IMR-90 (cell line): ENCODE data around the gene MUC5AC. TPM values are rescaled to one million over a fixed set of nuclear protein-coding genes. Genes with fewer than 3 reads are reported as not detected.

Experiments
- ATAC-seq: fragments of 200-7000 bp; cut with Tn5 transposase; 2 replicates; pipeline ENCODE4 v1.9.1; 2020; ENCODE audit warnings: low read depth, mild to moderate bottlenecking, moderate library complexity
- BruUV-seq: library from RNA; stranded (reverse); fragments of 400-500 nt; replicated peaks from 2 replicates; lab custom pipeline; 2021; lab: Mats Ljungman, UMichigan
- CTCF ChIA-PET: fragments of 300-600 bp; formaldehyde crosslinking; extraction: SDS; loops from one replicate; lab custom pipeline; 2021; ENCODE audit warnings: antibody characterized with exemption; lab: Yijun Ruan, JAX
- POLR2A ChIA-PET: fragments of 300-600 bp; sonication (Branson Sonifier 250); formaldehyde crosslinking; loops from one replicate; lab custom pipeline; 2022; ENCODE audit warnings: antibody characterized with exemption; ENCODE audit not compliant: unreplicated experiment; lab: Charles Lee
- DNase-seq: peaks from one replicate; pipeline ENCODE4 v3.0.0; 2013
- H2AFZ ChIP-seq: replicated peaks from 2 replicates; pipeline ENCODE3; 2013; ENCODE audit warnings: low read length, mild to moderate bottlenecking; ENCODE audit not compliant: poor library complexity
- H2AK5ac ChIP-seq: 2 replicates; pipeline ENCODE4 v1.6.1; 2013; ENCODE audit warnings: low read depth, low read length, inconsistent platforms
- H2AK9ac ChIP-seq: replicated peaks from 2 replicates; pipeline ENCODE3; 2013; ENCODE audit warnings: mild to moderate bottlenecking, low read depth, low read length, moderate library complexity; ENCODE audit not compliant: poor library complexity
- H2BK120ac ChIP-seq: 2 replicates; pipeline ENCODE4 v1.6.1; 2013; ENCODE audit warnings: low read depth, low read length, inconsistent platforms
- H2BK15ac ChIP-seq: 3 replicates; pipeline ENCODE4 v1.6.1; 2013; ENCODE audit warnings: low read depth, low read length, inconsistent platforms
- H2BK20ac ChIP-seq: 2 replicates; pipeline ENCODE4 v1.6.1; 2013; ENCODE audit warnings: low read depth, mild to moderate bottlenecking, inconsistent platforms, low read length, moderate library complexity
- H2BK5ac ChIP-seq: 2 replicates; pipeline ENCODE4 v1.6.1; 2013; ENCODE audit warnings: mild to moderate bottlenecking, low read depth, low read length, inconsistent platforms; ENCODE audit not compliant: poor library complexity, severe bottlenecking
- H3K14ac ChIP-seq: replicated peaks from 2 replicates; pipeline ENCODE4 v1.6.1; 2013; ENCODE audit warnings: low read depth, low read length, inconsistent platforms
- H3K18ac ChIP-seq: 2 replicates; pipeline ENCODE4 v1.6.1; 2013; ENCODE audit warnings: low read depth, low read length, control low read depth
- H3K23ac ChIP-seq: 2 replicates; pipeline ENCODE4 v1.6.1; 2013; ENCODE audit warnings: low read depth, low read length, inconsistent platforms
- H3K27ac ChIP-seq: 2 replicates; pipeline ENCODE4 v1.5.1; 2013; ENCODE audit warnings: mild to moderate bottlenecking, control low read depth, low read length; ENCODE audit not compliant: insufficient read depth
- H3K27me3 ChIP-seq: 2 replicates; pipeline ENCODE4 v1.6.1; 2013; ENCODE audit warnings: low read length; ENCODE audit not compliant: control insufficient read depth, insufficient read depth
- H3K36me3 ChIP-seq: 2 replicates; pipeline ENCODE4 v1.6.1; 2013; ENCODE audit warnings: low read length, mixed read lengths; ENCODE audit not compliant: control insufficient read depth, insufficient read depth
- H3K4ac ChIP-seq: 2 replicates; pipeline ENCODE4 v1.6.1; 2013; ENCODE audit warnings: low read depth, low read length, inconsistent platforms
- H3K4me1 ChIP-seq: 2 replicates; pipeline ENCODE4 v1.6.1; 2013; ENCODE audit warnings: low read length, mixed read lengths; ENCODE audit not compliant: control insufficient read depth, insufficient read depth
- H3K4me2 ChIP-seq: 2 replicates; pipeline ENCODE4 v1.6.1; 2013; ENCODE audit warnings: low read depth, mild to moderate bottlenecking, control low read depth, low read length, moderate library complexity
- H3K4me3 ChIP-seq: 2 replicates; pipeline ENCODE4 v1.5.1; 2013; ENCODE audit warnings: low read depth, mild to moderate bottlenecking, control low read depth, low read length, moderate library complexity; ENCODE audit not compliant: insufficient read depth
- H3K56ac ChIP-seq: 2 replicates; pipeline ENCODE4 v1.6.1; 2013; ENCODE audit warnings: low read length, inconsistent platforms; ENCODE audit not compliant: insufficient read depth; ENCODE audit errors: extremely low read depth
- H3K79me1 ChIP-seq, 2 experiments: 2 replicates each; pipeline ENCODE4 v1.6.1; 2013; ENCODE audit warnings: low read length in 2 of 2, inconsistent platforms in 1 of 2, low read depth in 1 of 2
- H3K9ac ChIP-seq: 2 replicates; pipeline ENCODE4 v1.6.1; 2013; ENCODE audit warnings: low read depth, low read length, control low read depth
- H3K9me1 ChIP-seq: 2 replicates; pipeline ENCODE4 v1.6.1; 2013; ENCODE audit warnings: low read length, inconsistent platforms; ENCODE audit not compliant: insufficient read depth
- H3K9me3 ChIP-seq: 2 replicates; pipeline ENCODE4 v1.6.1; 2013; ENCODE audit warnings: low read length; ENCODE audit not compliant: control insufficient read depth, insufficient read depth
- H4K20me1 ChIP-seq: 2 replicates; pipeline ENCODE4 v1.6.1; 2013; ENCODE audit warnings: low read length, inconsistent platforms; ENCODE audit not compliant: insufficient read depth
- H4K5ac ChIP-seq: 2 replicates; pipeline ENCODE4 v1.6.1; 2013; ENCODE audit warnings: mild to moderate bottlenecking, low read depth, low read length, control low read depth
- H4K8ac ChIP-seq, 2 experiments: 2 replicates each; pipeline ENCODE4 v1.6.1; 2013; ENCODE audit warnings: low read depth in 2 of 2, low read length in 2 of 2, control low read depth in 1 of 2, inconsistent platforms in 1 of 2
- H4K91ac ChIP-seq: 2 replicates; pipeline ENCODE4 v1.6.1; 2013; ENCODE audit warnings: low read depth, low read length, inconsistent platforms; ENCODE audit not compliant: insufficient read depth
- BHLHE40 ChIP-seq: fragments of 150-350 bp; IDR thresholded peaks from 2 replicates; pipeline ENCODE4 v1.6.1; 2016; ENCODE audit warnings: mild to moderate bottlenecking, low read depth, low read length
- CEBPB ChIP-seq: IDR thresholded peaks from 2 replicates; pipeline ENCODE4 v1.6.1; 2012; ENCODE audit warnings: low read depth, low read length, improper control_type of control experiment
- FOS ChIP-seq: fragments of 150-350 bp; IDR thresholded peaks from 2 replicates; pipeline ENCODE4 v1.6.1; 2016; ENCODE audit warnings: low read depth, low read length
- MXI1 ChIP-seq: IDR thresholded peaks from 2 replicates; pipeline ENCODE4 v1.6.1; 2012; ENCODE audit warnings: low read depth, mild to moderate bottlenecking, low read length, moderate library complexity, borderline replicate concordance
- RCOR1 ChIP-seq: IDR thresholded peaks from 2 replicates; pipeline ENCODE4 v1.6.1; 2012; ENCODE audit warnings: mild to moderate bottlenecking, low read length, improper control_type of control experiment; ENCODE audit not compliant: insufficient replicate concordance
- WGBS, 2 experiments: methylation state at CpG; one replicate each; pipeline versions ENCODE4 v1.1.5 to v1.1.7; 2013; ENCODE audit warnings: missing lambda C conversion rate in 2 of 2; ENCODE audit not compliant: insufficient read length in 1 of 2; ENCODE audit errors: extremely low coverage in 2 of 2; 5-methylcytosine and 5-hydroxymethylcytosine counted together
- dilution Hi-C: fragments of 300-500 bp; cut with HindIII; formaldehyde crosslinking; loops from one replicate; pipeline ENCODE4 v1.14.3; 2018; ENCODE audit warnings: low sequenced_read_pairs; ENCODE audit not compliant: unreplicated experiment
- in situ Hi-C: fragments of 300-500 bp; cut with MboI; formaldehyde crosslinking; loops from 3 replicates; pipeline ENCODE4 v1.14.3; 2019; ENCODE audit warnings: low sequenced_read_pairs, inconsistent platforms, mixed read lengths
- intact Hi-C: fragments of 100-400 bp; cut with micrococcal nuclease; formaldehyde crosslinking; loops from 2 replicates; pipeline ENCODE4 v1.10.0; 2022
- polyA plus RNA-seq, 3 experiments: library from polyadenylated mRNA; depleted of rRNA; stranded (reverse); fragments of >200 nt; gene quantifications; 2 replicates each; pipeline ENCODE4 v1.2.3, GENCODE V29; 2012; ENCODE audit warnings: low replicate concordance in 1 of 3
- total RNA-seq: library from RNA; depleted of rRNA; stranded (reverse); fragments of >200 nt; gene quantifications from 2 replicates; pipeline ENCODE4 v1.2.3, GENCODE V29; 2012

The MUC5AC gene
- total and polyA plus RNA-seq, 2 of the 4 experiments (the other 2 are of a cell fraction) = 0.02 TPM; not detected in 1

- WGBS, 2 experiments = 13% methylated on average over 3 of the region's 21 CpGs; no CpG with 5 or more reads in 1 of the 2 experiments
- Histone ChIP-seq H3K14ac (no peak overlapping the region), H3K9me3 (no peaks in the 10 kb centered on the region), H4K20me1 (no peaks in the 10 kb centered on the region; the same call in 1 of the 2 replicates), H3K4me3 (no peak overlapping the region), H3K79me1 (no peaks in the 10 kb centered on the region), H2BK5ac (no peak overlapping the region), H3K9me1 (no peaks in the 10 kb centered on the region), H2BK15ac (no peak overlapping the region), H2AK5ac (no peak overlapping the region), H3K56ac (no peak overlapping the region), H3K4me1 (no peaks in the 10 kb centered on the region), H3K18ac (no peak overlapping the region), H4K5ac (no peak overlapping the region), H4K8ac (no peak overlapping the region), H2AFZ (no peak overlapping the region), H3K4me2 (no peak overlapping the region), H3K4ac (no peak overlapping the region), H4K91ac (no peak overlapping the region), H2AK9ac (no peak overlapping the region), H3K9ac (no peak overlapping the region), H2BK20ac (no peak overlapping the region), H3K27ac (no peak overlapping the region), H3K27me3 (no peaks in the 10 kb centered on the region; the same call in 1 of the 2 replicates), H3K23ac (no peak overlapping the region), H2BK120ac (no peak overlapping the region), H3K36me3 (no peaks in the 10 kb centered on the region)
- no peak for DNase-seq
- intact Hi-C loops = no loop called here
- no TSS peak for BruUV-seq
- CTCF ChIA-PET = no interaction called here
- POLR2A ChIA-PET = no interaction called here
- in situ Hi-C loops = no loop called here
- ATAC-seq = no peak
- dilution Hi-C loops = no loop called here
- TF ChIP-seq BHLHE40 (no peak), RCOR1 (no peak), FOS (no peak), CEBPB (no peak), MXI1 (no peak)
Measured at GRCh38 chr11:1233351-1234053, 75.7 kb downstream of the MUC5AC start.
